HG02981 (cell line): Measurements from ENCODE around the gene CAMK2B.
"Not testable (repeated sequence)": the region's sequence is repeated elsewhere in the genome, so short reads cannot be mapped to it uniquely, and the experiment has no call there.

Experiments used
- ATAC-seq: cut with Tn5 transposase; IDR thresholded peaks from one replicate; pipeline ENCODE4 v1.9.1; 2021; ENCODE audit warnings: mild to moderate bottlenecking, moderate library complexity; ENCODE audit not compliant: unreplicated experiment

Gene CAMK2B

GRCh38 chr7:44174694-44174948, 150.8 kb downstream of the CAMK2B start:
- not testable (repeated sequence) for ATAC-seq

- ATAC-seq = no peak
These were observed 151.3 kb downstream of the CAMK2B start for GRCh38 chr7:44173911-44174693.

- no peak for ATAC-seq
These were observed 152.5 kb downstream of the CAMK2B start for GRCh38 chr7:44172803-44173424.

GRCh38 chr7:44172352-44172751, 153.0 kb downstream of the CAMK2B start:
- no peak for ATAC-seq

- not testable (repeated sequence) for ATAC-seq
These were observed 153.5 kb downstream of the CAMK2B start for GRCh38 chr7:44171901-44172300.

- ATAC-seq = no peak
These were observed 157.5 kb downstream of the CAMK2B start for GRCh38 chr7:44167920-44168319.
